Stimulated activated naive CD4-positive, alpha-beta T cell (primary cell): ENCODE measurements around the gene PTTG2.

Source experiments
- DNase-seq, 6 experiments: peaks; one replicate each; lab custom pipeline; 2025; lab: John Stamatoyannopoulos, UW

The PTTG2 gene

GRCh38 chr4:38008571-38009021 lies 48.4 kb downstream of the PTTG2 start:
- no peak for DNase-seq

DNA sequence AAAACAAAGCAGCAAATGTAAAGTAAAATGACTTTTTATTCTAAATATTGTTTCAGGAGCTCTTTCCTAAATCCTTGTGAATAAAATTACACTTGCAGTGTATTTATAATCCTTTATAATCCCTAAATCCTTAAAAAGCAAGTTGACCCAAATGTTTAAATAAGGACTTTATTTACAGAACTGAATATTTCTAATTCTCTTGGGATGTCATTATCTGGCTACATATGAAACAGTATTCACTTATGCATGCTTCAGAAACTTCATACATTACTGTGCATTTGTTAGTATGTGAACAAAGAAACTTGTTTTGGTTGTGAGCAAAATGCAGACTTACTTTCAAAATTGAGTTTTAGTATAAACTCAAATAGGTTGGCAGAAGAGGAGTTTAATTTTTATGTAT lies 49.2 kb downstream of the PTTG2 start:
- DNase-seq: no peak

GRCh38 chr4:38009949-38010348 lies 49.8 kb downstream of the PTTG2 start:
- DNase-seq: no peak
